Right renal pelvis (tissue), 4 donors: ENCODE data around the gene GNPTAB. TPM values are rescaled to one million over a fixed set of nuclear protein-coding genes. Genes with fewer than 3 reads are reported as not detected.

Experiments
- DNase-seq, 4 donors: peaks; one replicate each; pipeline ENCODE4 v3.0.0-alpha.2; 2013; ENCODE audit warnings: low read depth in 4 of 4, low spot score in 3 of 4, missing footprints in 1 of 4
- polyA plus RNA-seq, 4 donors: library from polyadenylated mRNA; unstranded; fragments of 120-200 nt; gene quantifications; one replicate each; pipeline ENCODE4 v1.2.1, GENCODE V29; 2013; ENCODE audit not compliant: insufficient read length in 4 of 4

Gene GNPTAB
- polyA plus RNA-seq, 4 donors = 30.0 to 37.9 (median 36.2) TPM

- DNase-seq = no peak
Measured at GRCh38 chr12:101777485-101777884, 53.3 kb downstream of the GNPTAB start.

GRCh38 chr12:101775816-101776215 lies 54.9 kb downstream of the GNPTAB start:
- DNase-seq = no peak

- DNase-seq = peak; percentile 30 to 39 (median 32)
Measured at GRCh38 chr12:101773650-101774162, 57.1 kb downstream of the GNPTAB start.

- DNase-seq = no peak
Measured at GRCh38 chr12:101772012-101772775, 58.6 kb downstream of the GNPTAB start.

GRCh38 chr12:101769865-101770264 lies 60.9 kb downstream of the GNPTAB start:
- DNase-seq = no peak

GRCh38 chr12:101768781-101769180 lies 62.0 kb downstream of the GNPTAB start:
- DNase-seq = no peak

- DNase-seq = no peak
Measured at GRCh38 chr12:101767537-101767936, 63.2 kb downstream of the GNPTAB start.

GRCh38 chr12:101764051-101764792 lies 66.5 kb downstream of the GNPTAB start:
- DNase-seq = no peak

- DNase-seq = no peak
Measured at GRCh38 chr12:101763246-101763931, 67.4 kb downstream of the GNPTAB start.

GRCh38 chr12:101761781-101762180 lies 69.0 kb downstream of the GNPTAB start:
- DNase-seq = no peak

- no peak for DNase-seq
Measured at GRCh38 chr12:101761350-101761749, 69.4 kb downstream of the GNPTAB start.

- peak in 1 of 4 donors; percentile 7 for DNase-seq
Measured at GRCh38 chr12:101759396-101760047, 71.2 kb downstream of the GNPTAB start.

GRCh38 chr12:101750152-101750551 lies 80.6 kb downstream of the GNPTAB start:
- DNase-seq = no peak

- no peak for DNase-seq
Measured at GRCh38 chr12:101749657-101750056, 81.1 kb downstream of the GNPTAB start.

GRCh38 chr12:101748907-101749306 lies 81.9 kb downstream of the GNPTAB start:
- no peak for DNase-seq

- DNase-seq = no peak
Measured at GRCh38 chr12:101747697-101748096, 83.1 kb downstream of the GNPTAB start.

GRCh38 chr12:101746661-101747060 lies 84.1 kb downstream of the GNPTAB start:
- no peak for DNase-seq

GRCh38 chr12:101746196-101746595 lies 84.6 kb downstream of the GNPTAB start:
- no peak for DNase-seq

GRCh38 chr12:101745481-101745880 lies 85.3 kb downstream of the GNPTAB start:
- DNase-seq = no peak

- no peak for DNase-seq
Measured at GRCh38 chr12:101743724-101744472, 86.9 kb downstream of the GNPTAB start.
